Left lung (tissue), 10 donors: ENCODE data around the gene ARHGEF25. TPM values are rescaled to one million over a fixed set of nuclear protein-coding genes. Genes with fewer than 3 reads are reported as not detected.
A peak's percentile ranks its signal among the peaks of the same experiment; 100 is the strongest.

Source experiments
- ATAC-seq: fragments of 200-7000 bp; cut with Tn5 transposase; one replicate; pipeline ENCODE4 v1.9.1; 2020; ENCODE audit warnings: moderate library complexity
- DNase-seq, 4 donors: peaks; one replicate each; pipeline ENCODE4 v3.0.0-alpha.2; 2013 to 2020
- H3K27ac ChIP-seq, 2 donors: fragments of 200-600 bp; sonication (generic) in 1 of 2; one replicate each; pipeline versions ENCODE4 v1.5.0 to v1.8.0; 2020 to 2021
- H3K27me3 ChIP-seq, 2 donors: fragments of 200-600 bp; sonication (generic) in 1 of 2; one replicate each; pipeline versions ENCODE4 v1.5.0 to v1.8.0; 2020 to 2021
- H3K36me3 ChIP-seq, 2 donors: fragments of 200-600 bp; sonication (generic) in 1 of 2; one replicate each; pipeline versions ENCODE4 v1.5.0 to v1.8.0; 2020 to 2021
- H3K4me1 ChIP-seq, 2 donors: fragments of 200-600 bp; one replicate each; pipeline ENCODE4 v1.8.0; 2021
- H3K4me3 ChIP-seq, 2 donors: fragments of 200-600 bp; sonication (generic) in 1 of 2; one replicate each; pipeline versions ENCODE4 v1.5.0 to v1.8.0; 2020 to 2021; ENCODE audit warnings: mild to moderate bottlenecking in 1 of 2
- H3K9me3 ChIP-seq, 2 donors: fragments of 200-600 bp; sonication (generic) in 1 of 2; one replicate each; pipeline versions ENCODE4 v1.5.0 to v1.8.0; 2020 to 2021
- intact Hi-C, 2 donors: fragments of 100-400 bp; cut with DNase I; formaldehyde crosslinking; loops; one replicate each; pipeline versions ENCODE4 v1.11.2 to v1.14.2; 2022
- polyA plus RNA-seq, 6 donors: library from polyadenylated mRNA; unstranded; fragments of 120-200 nt; gene quantifications; one replicate each; pipeline ENCODE4 v1.2.1, GENCODE V29; 2013; ENCODE audit not compliant: insufficient read length in 6 of 6
- total RNA-seq, 2 donors: library from RNA; stranded (reverse); fragmentation: NEBNext Ultra II Directional; extraction: Animal tissue kit (Norgen Biotek cat#: 25700); gene quantifications; one replicate each; pipeline ENCODE4 v1.2.1, GENCODE V29; 2021
- TF ChIP-seq, protein P1 (sequence below), 2 donors: fragments of 200-600 bp; sonication (generic) in 1 of 2; IDR thresholded peaks; one replicate each; pipeline versions ENCODE4 v1.5.0 to v1.8.0; 2021; ENCODE audit warnings: antibody characterized with exemption in 2 of 2
- donor health status: DM: no; HTN: yes; CAD: no.
- donor health status: DM: no; HTN: no; CAD: no.

ARHGEF25 gene
- total and polyA plus RNA-seq, 8 donors = 16.5 to 53.4 (median 45.7) TPM

DNA sequence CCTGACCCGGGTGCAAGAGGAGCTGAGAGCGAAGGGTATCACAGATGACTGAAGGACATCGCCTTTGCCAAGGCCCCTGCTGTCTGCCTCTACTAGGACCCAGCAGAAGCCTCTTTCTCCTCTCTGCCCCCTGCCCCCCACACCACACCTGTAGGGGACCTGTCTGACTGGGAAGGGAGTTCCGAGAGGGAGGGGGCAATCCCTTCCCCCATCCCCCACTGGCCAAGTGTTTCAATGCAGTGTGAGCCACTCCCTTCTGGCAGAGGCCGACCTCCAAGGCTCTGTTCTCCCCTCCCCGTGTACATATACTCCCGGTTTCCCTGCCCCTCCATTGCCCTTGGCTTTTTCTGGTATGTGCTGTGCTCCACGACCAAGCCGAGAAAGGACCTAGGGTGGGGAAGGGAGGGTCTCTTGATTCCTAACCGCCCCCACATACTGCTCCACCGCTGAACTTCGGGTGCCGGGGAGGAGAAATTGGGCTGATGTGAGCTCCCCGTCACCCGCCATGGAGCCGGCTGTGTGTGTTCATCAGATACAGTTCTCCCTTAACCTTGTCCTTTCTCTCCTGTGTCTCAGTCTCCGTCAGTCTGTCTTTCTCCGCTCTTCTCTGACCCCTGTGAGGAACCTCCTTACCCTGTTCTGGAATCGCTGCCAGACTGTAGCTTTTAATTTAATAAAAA lies 2.0 kb upstream of the ARHGEF25 start:
- H3K36me3 ChIP-seq = no peaks in the 10 kb centered on the region
- TF ChIP-seq, protein P1, sequence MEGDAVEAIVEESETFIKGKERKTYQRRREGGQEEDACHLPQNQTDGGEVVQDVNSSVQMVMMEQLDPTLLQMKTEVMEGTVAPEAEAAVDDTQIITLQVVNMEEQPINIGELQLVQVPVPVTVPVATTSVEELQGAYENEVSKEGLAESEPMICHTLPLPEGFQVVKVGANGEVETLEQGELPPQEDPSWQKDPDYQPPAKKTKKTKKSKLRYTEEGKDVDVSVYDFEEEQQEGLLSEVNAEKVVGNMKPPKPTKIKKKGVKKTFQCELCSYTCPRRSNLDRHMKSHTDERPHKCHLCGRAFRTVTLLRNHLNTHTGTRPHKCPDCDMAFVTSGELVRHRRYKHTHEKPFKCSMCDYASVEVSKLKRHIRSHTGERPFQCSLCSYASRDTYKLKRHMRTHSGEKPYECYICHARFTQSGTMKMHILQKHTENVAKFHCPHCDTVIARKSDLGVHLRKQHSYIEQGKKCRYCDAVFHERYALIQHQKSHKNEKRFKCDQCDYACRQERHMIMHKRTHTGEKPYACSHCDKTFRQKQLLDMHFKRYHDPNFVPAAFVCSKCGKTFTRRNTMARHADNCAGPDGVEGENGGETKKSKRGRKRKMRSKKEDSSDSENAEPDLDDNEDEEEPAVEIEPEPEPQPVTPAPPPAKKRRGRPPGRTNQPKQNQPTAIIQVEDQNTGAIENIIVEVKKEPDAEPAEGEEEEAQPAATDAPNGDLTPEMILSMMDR (IDR thresholded peaks at IDR 0.05) = no peak
- H3K4me1 ChIP-seq = peaks cover 10 to 35% of the 10 kb centered on the region in 2 donors
- intact Hi-C loops = no loop called here
- no peaks in the 10 kb centered on the region for H3K9me3 ChIP-seq
- no peak overlapping the region for H3K4me3 ChIP-seq
- ATAC-seq = no peak
- DNase-seq = no peak
- H3K27ac ChIP-seq = peak overlapping the region in 1 of 2 donors; percentile 60
- H3K27me3 ChIP-seq = peaks cover 12 to 97% of the 10 kb centered on the region in 2 donors

DNA sequence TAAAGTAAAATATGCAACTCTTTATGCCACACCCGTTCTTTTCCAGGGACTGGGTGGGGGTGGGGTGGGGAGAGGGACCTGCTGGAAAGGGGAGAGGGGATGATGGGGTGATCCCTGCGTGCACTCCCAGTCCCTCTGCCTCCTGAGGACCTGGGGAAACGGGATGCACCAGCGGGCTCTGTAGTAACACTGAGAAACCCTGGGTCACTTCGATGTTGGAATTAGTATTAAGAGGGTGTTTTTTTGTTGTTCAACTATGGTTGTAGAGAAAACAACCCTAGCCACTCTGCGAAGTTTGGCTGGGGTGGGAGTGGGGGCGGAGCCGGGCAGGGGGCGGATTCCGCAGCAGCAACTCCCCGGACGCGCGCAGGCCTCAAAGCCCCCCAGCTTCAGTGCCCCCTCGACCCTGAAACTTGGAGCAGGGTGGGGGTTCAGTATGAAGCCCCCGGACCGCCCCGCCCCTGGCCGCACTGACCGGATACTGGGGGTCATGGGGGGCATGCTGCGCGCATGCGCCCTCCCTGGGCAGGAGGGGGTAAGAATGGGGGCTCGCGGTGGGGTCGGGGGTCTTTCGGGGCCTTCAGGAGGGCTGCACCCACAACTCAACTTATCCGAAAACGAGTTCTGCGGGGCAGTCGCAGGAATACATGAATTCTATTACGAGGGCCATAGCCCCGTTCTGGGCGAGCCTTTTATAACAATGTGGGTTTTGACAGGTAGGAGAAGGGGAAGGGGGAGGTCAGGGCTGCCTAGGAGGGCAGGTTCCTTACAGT lies 1.3 kb upstream of the ARHGEF25 start:
- ATAC-seq (no peak), DNase-seq (peak in 1 of 4 donors; percentile 48)
- H3K4me1 ChIP-seq = peaks cover 10 to 29% of the 10 kb centered on the region in 2 donors
- intact Hi-C loops = no loop called here
- TF ChIP-seq, protein P1 (IDR thresholded peaks at IDR 0.05) = no peak
- no peaks in the 10 kb centered on the region for H3K36me3 ChIP-seq
- peak overlapping the region in 1 of 2 donors; percentile 60 for H3K27ac ChIP-seq
- H3K27me3 ChIP-seq = peaks cover 12 to 97% of the 10 kb centered on the region in 2 donors
- H3K9me3 ChIP-seq = no peaks in the 10 kb centered on the region
- H3K4me3 ChIP-seq = peak overlapping the region; percentile 46 to 55

DNA sequence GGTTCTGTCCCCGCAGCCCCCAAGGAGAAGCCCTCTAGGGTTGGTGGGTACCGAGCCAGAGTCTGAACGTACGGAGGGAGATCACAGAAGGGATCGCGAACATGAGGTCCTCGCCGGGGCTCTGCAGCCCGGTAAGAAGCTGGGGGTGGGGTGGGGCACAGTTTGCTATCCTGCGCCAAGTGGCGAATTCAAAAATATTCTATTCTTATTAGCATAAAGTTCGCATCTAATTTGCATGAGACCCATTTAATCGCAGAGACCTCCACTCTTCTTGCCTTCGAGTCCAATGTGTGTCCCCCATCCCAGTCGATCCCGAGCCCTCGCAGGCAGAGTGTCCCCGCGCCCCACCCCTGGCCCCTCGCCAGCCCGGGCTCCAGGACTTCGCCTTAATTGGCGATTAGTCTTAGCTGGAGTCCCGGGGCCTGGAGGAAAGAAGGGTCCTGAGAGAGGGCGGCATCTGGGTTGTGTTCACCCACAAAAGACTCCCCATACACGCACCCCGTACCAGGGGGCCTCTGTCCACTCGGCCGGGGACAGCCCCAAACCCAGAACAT lies 604 bp upstream of the ARHGEF25 start:
- TF ChIP-seq, protein P1 (IDR thresholded peaks at IDR 0.05) = no peak
- ATAC-seq = peak; percentile 19
- Histone ChIP-seq H3K4me1 (peaks cover 10 to 22% of the 10 kb centered on the region in 2 donors), H3K4me3 (peak overlapping the region; percentile 46 to 55), H3K36me3 (no peaks in the 10 kb centered on the region), H3K27ac (peak overlapping the region; percentile 18 to 60), H3K9me3 (no peaks in the 10 kb centered on the region), H3K27me3 (peaks cover 12 to 97% of the 10 kb centered on the region in 2 donors)
- no peak for DNase-seq
- intact Hi-C loops = no loop called here

DNA sequence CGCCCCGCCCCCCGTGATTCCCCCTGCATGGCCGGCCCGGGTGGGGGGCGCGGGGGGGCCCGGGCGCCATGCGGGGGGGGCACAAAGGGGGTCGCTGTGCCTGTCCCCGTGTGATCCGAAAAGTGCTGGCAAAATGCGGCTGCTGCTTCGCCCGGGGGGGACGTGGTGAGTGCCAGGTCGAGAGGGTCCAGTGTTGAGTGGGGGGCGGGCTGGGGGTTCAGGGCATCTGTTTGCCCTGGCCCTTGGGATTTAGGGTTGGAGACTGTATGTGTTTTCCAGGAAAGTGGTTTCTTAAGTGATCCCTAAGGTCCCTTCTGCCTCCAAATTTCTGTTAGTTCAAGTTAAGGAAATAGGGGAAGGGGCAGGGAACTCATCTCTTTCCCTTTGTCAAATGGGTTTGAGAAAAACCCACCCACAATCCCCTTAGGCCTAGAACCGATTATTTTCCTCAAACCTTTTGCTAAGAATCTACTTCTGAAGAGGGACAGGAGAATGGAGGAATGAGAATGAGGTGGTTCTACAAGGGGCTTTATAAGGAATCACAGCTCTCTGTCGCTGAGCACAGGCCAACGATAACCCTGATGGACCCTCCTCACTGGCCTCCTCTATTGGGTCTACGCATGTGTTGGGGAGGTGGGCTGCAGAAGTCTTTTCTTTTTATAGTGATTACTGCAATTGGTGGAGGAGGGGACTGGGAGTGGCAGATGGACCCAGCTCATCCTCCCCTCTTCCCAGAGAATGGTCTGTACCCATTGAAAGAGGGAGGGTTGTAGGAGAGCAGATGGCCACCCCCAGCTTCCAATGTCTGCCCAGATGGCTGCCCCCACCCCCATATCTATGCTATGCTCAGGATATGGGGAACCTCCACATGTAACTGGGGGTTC lies 834 bp downstream of the ARHGEF25 start:
- Histone ChIP-seq H3K9me3 (no peaks in the 10 kb centered on the region), H3K36me3 (no peaks in the 10 kb centered on the region), H3K27me3 (peaks cover 12 to 97% of the 10 kb centered on the region in 2 donors), H3K4me1 (peaks cover 10 to 20% of the 10 kb centered on the region in 2 donors), H3K27ac (peak overlapping the region in 1 of 2 donors; percentile 48), H3K4me3 (peak overlapping the region; percentile 46 to 55)
- TF ChIP-seq, protein P1 (IDR thresholded peaks at IDR 0.05) = no peak
- DNase-seq = no peak
- intact Hi-C loops = no loop called here
- ATAC-seq = no peak
